Prostate gland (tissue), 2 donors: Measurements from ENCODE around the gene DRD5. TPM values are rescaled to one million over a fixed set of nuclear protein-coding genes. Genes with fewer than 3 reads are reported as not detected.
"Not testable (repeated sequence)": the region's sequence is repeated elsewhere in the genome, so short reads cannot be mapped to it uniquely, and the experiment has no call there.

Experiments used
- DNase-seq: peaks from one replicate; pipeline ENCODE4 v3.0.0-alpha.2; 2019; ENCODE audit warnings: low spot score
- H3K27ac ChIP-seq, 2 donors: fragments of 200-600 bp; sonication (generic); 2 replicates each; pipeline ENCODE4 v1.5.1; 2017 to 2019
- H3K27me3 ChIP-seq: fragments of 200-600 bp; sonication (generic); replicated peaks from 2 replicates; pipeline ENCODE4 v1.5.1; 2019; ENCODE audit not compliant: insufficient read depth
- H3K36me3 ChIP-seq, 2 donors: fragments of 200-600 bp; sonication (generic); 1 replicate in 1 of 2; 2 replicates in 1 of 2; pipeline versions ENCODE4 v1.5.1 to v1.8.1; 2017 to 2019
- H3K4me1 ChIP-seq: fragments of 200-600 bp; sonication (generic); replicated peaks from 2 replicates; pipeline ENCODE4 v1.5.1; 2019
- H3K4me3 ChIP-seq, 2 donors: fragments of 200-600 bp; sonication (generic); 2 replicates each; pipeline ENCODE4 v1.5.1; 2017 to 2019
- H3K9me3 ChIP-seq: fragments of 200-600 bp; sonication (generic); 2 replicates; pipeline ENCODE4 v1.5.1; 2017
- POLR2A ChIP-seq: fragments of 450-650 bp; IDR thresholded peaks from one replicate; pipeline ENCODE4 v1.6.1; 2016; ENCODE audit warnings: antibody characterized with exemption, mild to moderate bottlenecking
- POLR2AphosphoS5 ChIP-seq: sonication (generic); formaldehyde crosslinking; IDR thresholded peaks from one replicate; pipeline ENCODE4 v1.6.1; 2017; ENCODE audit warnings: antibody characterized with exemption
- WGBS: methylation state at CpG from one replicate; pipeline ENCODE4 v1.1.5; 2018; 5-methylcytosine and 5-hydroxymethylcytosine counted together
- intact Hi-C: fragments of 100-400 bp; cut with DNase I; formaldehyde crosslinking; loops from one replicate; pipeline ENCODE4 v1.14.2; 2022
- total RNA-seq, 2 donors: library from RNA; depleted of rRNA; stranded (reverse); fragments of >200 nt; gene quantifications; one replicate each; pipeline ENCODE4 v1.1.0, GENCODE V29; 2016
- TF ChIP-seq, protein P1 (sequence below), 4 experiments: fragments of 200-600 bp in 2 of 4; fragments of 450-650 bp in 2 of 4; sonication (generic) in 2 of 4; IDR thresholded peaks; 1 replicate in 3 of 4; 2 replicates in 1 of 4; pipeline ENCODE4 v1.5.1; 2016 to 2019; ENCODE audit warnings: antibody characterized with exemption in 4 of 4, mild to moderate bottlenecking in 2 of 4, moderate library complexity in 2 of 4

DRD5 gene
- total RNA-seq: not detected

DNA sequence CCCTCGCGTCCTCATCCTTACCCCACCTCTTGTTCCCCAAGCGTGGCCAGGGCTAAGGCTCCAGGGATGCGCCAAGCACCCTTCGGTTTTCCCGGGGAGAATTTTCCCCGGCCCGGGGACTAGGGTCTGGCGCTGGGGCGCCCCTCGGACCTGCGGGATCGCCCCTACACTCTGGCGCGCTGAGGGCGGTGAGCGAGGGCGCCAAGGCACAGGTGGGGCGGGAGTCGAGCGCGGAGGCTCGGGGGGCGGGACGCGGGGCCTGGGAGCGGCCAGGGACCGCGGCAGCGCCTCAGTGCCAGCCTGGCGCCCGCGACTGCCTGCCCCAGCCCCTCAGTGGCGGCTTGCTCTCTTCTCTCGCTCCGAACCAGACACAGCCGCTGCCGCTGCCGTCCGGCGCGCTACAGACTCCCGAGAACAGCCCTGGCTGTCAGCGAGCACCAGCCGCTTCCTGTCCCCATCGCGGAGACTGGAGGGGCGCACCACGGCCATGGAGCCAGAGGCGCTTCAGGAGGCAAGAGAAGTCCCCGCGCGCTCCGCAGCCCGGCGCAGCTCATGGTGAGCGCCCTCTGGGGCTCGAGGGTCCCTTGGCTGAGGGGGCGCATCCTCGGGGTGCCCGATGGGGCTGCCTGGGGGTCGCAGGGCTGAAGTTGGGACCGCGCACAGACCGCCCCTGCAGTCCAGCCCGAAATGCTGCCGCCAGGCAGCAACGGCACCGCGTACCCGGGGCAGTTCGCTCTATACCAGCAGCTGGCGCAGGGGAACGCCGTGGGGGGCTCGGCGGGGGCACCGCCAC lies at the start of gene DRD5:
Gene DRD5, plus strand, starts transcription at position 292 of the 793 bp plus-strand sequence. Its CDS starts 396 bp downstream, at position 688.
- Histone ChIP-seq H3K27me3 (peaks cover 14% of the 10 kb centered on the region), H3K9me3 (no peaks in the 10 kb centered on the region), H3K27ac (no peak within 1 kb of the TSS), H3K4me3 (no peak within 1 kb of the TSS), H3K4me1 (no peaks in the 10 kb centered on the region), H3K36me3 (no peaks in the 10 kb centered on the region)
- TF ChIP-seq, protein P1, sequence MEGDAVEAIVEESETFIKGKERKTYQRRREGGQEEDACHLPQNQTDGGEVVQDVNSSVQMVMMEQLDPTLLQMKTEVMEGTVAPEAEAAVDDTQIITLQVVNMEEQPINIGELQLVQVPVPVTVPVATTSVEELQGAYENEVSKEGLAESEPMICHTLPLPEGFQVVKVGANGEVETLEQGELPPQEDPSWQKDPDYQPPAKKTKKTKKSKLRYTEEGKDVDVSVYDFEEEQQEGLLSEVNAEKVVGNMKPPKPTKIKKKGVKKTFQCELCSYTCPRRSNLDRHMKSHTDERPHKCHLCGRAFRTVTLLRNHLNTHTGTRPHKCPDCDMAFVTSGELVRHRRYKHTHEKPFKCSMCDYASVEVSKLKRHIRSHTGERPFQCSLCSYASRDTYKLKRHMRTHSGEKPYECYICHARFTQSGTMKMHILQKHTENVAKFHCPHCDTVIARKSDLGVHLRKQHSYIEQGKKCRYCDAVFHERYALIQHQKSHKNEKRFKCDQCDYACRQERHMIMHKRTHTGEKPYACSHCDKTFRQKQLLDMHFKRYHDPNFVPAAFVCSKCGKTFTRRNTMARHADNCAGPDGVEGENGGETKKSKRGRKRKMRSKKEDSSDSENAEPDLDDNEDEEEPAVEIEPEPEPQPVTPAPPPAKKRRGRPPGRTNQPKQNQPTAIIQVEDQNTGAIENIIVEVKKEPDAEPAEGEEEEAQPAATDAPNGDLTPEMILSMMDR (IDR thresholded peaks at IDR 0.05): no peak
- no peak for TF ChIP-seq POLR2AphosphoS5
- no peak for TF ChIP-seq POLR2A
- 10% methylated on average over 18 of the region's 78 CpGs for WGBS
- intact Hi-C loops: no loop called here
- DNase-seq: no peak

DNA sequence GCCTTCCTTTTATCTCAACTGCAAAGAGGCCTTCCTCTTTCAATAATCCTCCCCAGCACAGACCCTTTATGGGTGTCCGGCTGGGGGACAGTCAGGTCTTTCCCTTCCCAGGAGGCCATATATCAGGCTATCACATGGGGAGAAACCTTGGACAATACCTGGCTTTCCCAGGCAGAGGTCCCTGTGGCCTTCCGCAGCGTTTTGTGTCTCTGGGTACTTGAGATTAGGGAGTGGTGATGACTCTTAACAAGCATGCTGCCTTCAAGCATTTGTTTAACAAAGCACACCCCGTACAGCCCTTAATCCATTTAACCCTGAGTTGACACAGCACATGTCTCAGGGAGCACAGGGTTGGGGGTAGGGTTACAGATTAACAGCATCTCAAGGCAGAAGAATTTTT lies 49.2 kb upstream of the DRD5 start:
- H3K36me3 ChIP-seq, DNase-seq, H3K27ac ChIP-seq, H3K27me3 ChIP-seq, intact Hi-C loops, H3K4me1 ChIP-seq, H3K4me3 ChIP-seq, H3K9me3 ChIP-seq: not testable (repeated sequence)
- 66% methylated on average over 4 of the region's 4 CpGs for WGBS

DNA sequence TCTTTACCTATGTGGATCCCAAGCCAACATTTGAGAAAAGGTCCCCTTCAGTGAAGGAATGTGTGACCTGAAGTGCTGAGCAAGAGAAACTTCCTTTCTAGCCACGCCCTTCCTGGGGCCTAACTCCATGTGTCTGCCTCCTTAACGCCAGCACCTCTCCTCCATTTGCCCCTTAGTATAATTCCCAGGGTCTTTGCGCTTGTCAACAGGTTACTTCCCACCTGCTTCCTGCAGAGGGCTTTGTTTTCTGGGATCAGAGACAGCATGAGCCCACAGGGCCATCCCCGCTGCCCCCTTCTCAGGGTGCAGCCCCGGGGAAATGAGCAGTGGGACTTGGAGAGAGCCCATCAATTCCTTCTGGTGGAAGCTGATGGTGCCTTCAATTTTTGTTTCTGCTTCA lies 45.9 kb upstream of the DRD5 start:
- WGBS: 89% methylated on average over 5 of the region's 5 CpGs
- Histone ChIP-seq H3K4me1 (no peaks in the 10 kb centered on the region), H3K27me3 (no peaks in the 10 kb centered on the region), H3K36me3 (no peaks in the 10 kb centered on the region), H3K4me3 (no peak overlapping the region), H3K27ac (no peak overlapping the region), H3K9me3 (no peaks in the 10 kb centered on the region)
- DNase-seq: no peak
- no peak for TF ChIP-seq POLR2A
- intact Hi-C loops: no loop called here

DNA sequence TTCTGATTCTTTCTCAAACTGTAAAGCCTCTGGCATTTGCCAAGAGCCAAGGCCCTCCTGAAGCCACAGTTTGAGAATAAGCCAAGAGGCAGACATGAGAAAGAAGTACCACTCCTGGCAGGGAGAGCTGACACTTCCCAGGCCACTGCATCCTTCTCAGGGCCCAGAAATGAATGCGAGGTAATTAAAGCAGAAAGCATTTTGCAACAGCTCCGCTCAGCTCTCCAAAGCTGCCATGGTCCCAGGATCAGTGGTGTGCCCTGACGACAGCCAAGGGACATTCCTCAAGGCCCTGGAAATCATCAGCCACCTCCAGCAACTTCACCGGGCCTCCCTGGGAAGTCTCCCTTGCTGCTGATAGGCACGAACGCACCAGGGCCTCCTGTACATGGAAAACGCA lies 44.2 kb upstream of the DRD5 start:
- DNase-seq, H3K27ac ChIP-seq, H3K27me3 ChIP-seq, H3K4me1 ChIP-seq, H3K9me3 ChIP-seq, intact Hi-C loops, H3K4me3 ChIP-seq, H3K36me3 ChIP-seq: not testable (repeated sequence)
- 66% methylated on average over 7 of the region's 7 CpGs for WGBS

DNA sequence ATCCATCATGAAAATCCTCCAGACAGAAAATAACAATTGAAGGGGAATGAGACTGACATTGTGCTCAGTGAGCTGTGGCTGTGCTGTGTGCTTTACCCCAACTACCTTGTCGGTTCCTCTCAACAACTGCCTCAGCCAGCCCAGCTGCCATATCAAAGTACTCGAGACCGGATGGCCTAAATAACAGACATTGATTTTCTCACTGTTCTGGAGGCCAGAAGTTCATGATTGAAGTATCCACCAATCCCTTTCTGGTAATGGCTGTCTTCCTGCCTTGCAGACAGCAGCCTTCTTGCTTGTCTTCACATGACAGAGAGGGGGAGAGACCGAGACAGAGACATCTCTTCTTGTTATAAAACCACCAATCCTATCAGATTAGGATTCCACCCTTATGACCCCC lies 37.6 kb upstream of the DRD5 start:
- 94% methylated on average over 4 of the region's 4 CpGs for WGBS
- H3K9me3 ChIP-seq, DNase-seq, H3K27me3 ChIP-seq, intact Hi-C loops, H3K4me1 ChIP-seq, H3K27ac ChIP-seq, H3K4me3 ChIP-seq, H3K36me3 ChIP-seq: not testable (repeated sequence)

DNA sequence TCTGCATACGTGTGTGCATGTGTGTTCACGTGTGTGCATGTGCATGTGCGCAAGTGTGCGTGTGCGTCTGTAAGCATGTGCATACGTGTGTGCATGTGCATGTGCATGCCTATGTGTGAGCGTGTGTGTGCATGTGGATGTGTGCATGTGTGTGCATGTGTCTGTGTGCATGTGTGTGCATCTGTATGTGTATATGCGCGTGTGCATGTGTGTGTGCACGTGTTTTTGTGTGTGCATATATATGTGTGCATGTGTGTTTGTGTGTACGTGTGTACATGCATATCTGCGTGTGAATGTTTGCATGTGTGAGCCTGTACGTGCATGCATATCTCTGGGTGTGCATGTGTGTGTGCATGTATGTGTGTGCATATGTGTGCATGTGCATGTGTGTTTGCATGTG lies 35.7 kb upstream of the DRD5 start:
- TF ChIP-seq POLR2AphosphoS5 (no peak), POLR2A (no peak)
- TF ChIP-seq, protein P1 (IDR thresholded peaks at IDR 0.05): no peak
- Histone ChIP-seq H3K4me1 (no peaks in the 10 kb centered on the region), H3K27me3 (no peaks in the 10 kb centered on the region), H3K27ac (no peak overlapping the region), H3K9me3 (no peaks in the 10 kb centered on the region), H3K36me3 (no peaks in the 10 kb centered on the region), H3K4me3 (no peak overlapping the region)
- DNase-seq: no peak
- WGBS: 93% methylated on average over 13 of the region's 13 CpGs
- intact Hi-C loops: no loop called here

DNA sequence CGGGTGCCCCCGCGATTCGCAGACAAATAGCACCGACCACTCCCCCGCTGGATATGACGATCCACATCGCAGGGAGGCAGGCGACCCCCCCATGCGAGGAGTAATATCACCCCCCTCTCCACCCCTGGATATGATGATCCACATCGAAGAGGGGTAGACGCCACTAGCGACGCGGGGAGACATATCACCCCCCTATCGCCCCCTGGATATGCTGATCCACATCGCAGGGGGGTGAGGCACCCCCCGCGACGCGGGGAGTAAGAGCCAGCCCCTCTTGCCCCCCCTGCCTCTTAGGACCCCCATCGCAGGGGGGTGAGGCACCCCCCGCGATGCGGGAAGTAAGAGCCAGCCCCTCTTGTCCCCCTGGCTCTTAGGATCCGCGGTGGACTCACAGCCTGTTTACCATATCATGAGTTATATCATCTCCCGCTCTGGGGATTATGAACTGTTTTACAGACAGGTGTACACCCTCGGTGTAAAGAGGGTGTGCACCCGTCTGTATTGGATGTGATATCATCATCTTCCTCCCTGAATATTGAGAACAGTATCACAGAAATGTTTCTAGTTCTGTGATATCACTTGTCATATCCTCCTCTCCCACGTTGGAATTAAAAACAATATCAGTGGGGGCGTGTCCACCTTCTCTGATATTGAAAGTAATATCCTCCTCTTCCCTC lies 22.7 kb upstream of the DRD5 start:
- TF ChIP-seq POLR2A (no peak), POLR2AphosphoS5 (no peak)
- TF ChIP-seq, protein P1 (IDR thresholded peaks at IDR 0.05): no peak
- H3K4me1 ChIP-seq: no peaks in the 10 kb centered on the region
- no peak for DNase-seq
- 49% methylated on average over 21 of the region's 32 CpGs for WGBS
- H3K9me3 ChIP-seq: no peaks in the 10 kb centered on the region
- no peak overlapping the region for H3K4me3 ChIP-seq
- H3K27ac ChIP-seq: no peak overlapping the region
- H3K27me3 ChIP-seq: no peaks in the 10 kb centered on the region
- intact Hi-C loops: no loop called here
- H3K36me3 ChIP-seq: no peaks in the 10 kb centered on the region
